GM19397 (cell line): ENCODE measurements around the gene SLC35A5.

Experiments used
- ATAC-seq: cut with Tn5 transposase; IDR thresholded peaks from one replicate; pipeline ENCODE4 v1.9.1; 2021; ENCODE audit warnings: mild to moderate bottlenecking, moderate library complexity; ENCODE audit not compliant: unreplicated experiment

SLC35A5 gene

DNA sequence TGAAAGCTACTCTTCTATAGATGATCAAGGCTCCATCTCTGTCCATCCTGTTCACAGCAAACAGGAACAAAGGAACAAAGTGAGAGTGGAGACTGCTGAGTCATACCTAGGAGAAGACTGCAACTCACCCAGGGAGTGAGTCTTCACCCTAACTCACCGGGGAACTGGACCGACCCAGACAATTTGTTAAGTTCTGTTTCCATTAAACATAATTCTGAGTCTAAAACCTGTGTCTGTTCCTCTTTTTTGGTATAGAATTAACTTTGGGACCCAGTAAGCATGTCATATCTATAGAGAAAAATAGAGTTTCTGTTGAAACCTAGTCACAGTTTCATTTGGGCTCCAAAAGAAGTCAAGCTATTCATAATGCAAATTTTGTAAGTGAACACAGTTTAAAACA is 57.5 kb downstream of the SLC35A5 start:
- peak; percentile 64 for ATAC-seq

DNA sequence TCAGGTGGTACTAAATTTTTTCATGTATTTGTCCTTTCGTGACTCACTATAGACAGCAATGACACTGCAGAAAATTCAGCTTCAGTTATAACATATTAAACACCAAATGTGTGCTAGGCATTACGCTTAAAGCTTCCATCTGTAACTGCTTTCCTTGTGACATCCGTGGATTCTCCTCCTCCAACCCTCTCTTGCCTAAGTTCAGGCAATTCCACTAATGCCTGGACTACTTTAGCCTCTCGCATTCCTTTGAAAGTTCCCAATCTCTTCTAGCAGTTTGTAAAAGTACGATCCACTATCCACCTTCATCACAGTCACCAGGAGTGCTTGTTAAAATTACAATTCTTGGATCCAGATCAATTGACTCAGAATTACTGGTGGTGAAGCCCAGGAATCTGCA is 61.4 kb downstream of the SLC35A5 start:
- ATAC-seq, result no peak

DNA sequence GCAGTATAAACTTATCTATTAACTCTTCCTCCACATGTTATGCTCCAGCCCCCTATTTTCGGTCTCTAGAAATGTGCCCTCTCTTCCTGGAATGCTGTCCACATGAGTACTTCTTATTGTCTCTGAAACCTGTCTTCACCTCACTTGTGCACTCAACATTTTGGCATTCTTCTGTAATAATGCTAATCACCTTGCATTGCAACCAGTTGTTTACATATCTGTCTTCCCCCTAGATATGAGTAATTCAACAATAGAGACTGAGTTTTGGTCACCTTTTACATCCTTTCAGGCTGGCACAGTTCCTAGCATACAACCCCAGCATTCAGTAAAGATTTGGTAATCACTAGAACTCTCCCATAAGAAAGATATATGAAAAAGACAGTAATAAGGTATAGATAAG is 61.9 kb downstream of the SLC35A5 start:
- ATAC-seq, result no peak

DNA sequence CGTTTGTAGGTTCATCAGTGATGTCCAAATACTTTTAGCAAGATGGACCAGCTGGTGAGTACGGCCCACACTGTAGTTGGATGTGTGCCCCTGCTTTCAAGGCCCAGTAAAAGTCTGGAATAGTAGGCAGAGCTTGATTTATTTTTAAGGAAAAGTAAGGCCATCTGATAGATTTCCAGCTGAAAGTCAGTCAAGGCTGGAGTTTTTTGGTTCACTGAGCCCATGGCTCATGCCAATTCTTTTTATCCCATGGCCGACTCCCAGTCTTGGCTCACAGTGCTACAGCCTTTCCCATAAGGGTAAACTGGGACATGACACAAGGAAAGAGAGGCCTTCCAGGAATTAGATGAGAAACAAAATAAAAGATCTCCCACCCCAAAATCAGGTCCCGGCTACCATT is 65.6 kb downstream of the SLC35A5 start:
- no peak for ATAC-seq

DNA sequence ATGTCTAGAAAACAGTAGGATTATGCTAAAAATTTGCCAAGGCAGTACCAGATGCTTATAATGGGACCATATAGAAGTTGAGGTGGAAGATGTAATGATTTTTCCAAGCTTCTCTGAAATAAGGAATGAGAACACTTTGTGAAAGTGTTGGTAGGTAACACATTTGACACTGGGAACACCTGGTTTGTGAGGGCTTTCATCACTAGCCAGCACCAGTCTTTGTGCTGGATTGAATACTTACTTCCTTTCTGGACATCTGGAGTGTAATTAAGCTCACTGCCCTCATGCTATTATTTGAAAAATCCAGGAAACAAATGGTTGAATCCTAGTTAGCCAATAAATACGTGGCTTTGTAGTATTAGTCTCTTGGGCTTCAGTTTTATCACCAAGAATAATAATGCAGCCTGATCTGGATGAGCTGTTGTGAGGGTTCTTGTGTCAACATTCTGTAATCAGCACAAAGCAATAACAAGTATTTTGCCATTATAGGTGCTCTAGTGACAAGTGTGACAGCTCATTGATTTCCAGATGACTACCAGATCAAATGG is 66.1 kb downstream of the SLC35A5 start:
- ATAC-seq, result no peak

DNA sequence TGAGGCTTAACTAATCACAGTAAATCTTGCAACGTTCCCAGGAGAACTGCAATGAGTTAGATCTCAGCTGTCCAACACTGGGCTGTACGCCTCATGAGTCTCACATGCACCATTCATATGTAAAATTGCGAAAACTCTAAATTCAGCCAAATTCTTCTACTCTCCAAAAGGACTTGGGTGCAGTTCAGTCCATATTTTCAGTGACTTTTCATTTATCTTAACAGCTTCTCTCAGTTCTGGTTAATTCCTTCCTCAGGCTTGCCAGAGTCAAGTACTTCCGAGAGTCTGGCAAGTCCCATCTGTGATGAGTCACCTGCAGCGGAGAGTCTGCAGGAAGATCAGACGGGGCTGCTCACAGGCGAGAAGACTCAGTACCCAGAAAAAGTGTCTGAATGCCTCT is 67.6 kb downstream of the SLC35A5 start:
- ATAC-seq, result no peak

DNA sequence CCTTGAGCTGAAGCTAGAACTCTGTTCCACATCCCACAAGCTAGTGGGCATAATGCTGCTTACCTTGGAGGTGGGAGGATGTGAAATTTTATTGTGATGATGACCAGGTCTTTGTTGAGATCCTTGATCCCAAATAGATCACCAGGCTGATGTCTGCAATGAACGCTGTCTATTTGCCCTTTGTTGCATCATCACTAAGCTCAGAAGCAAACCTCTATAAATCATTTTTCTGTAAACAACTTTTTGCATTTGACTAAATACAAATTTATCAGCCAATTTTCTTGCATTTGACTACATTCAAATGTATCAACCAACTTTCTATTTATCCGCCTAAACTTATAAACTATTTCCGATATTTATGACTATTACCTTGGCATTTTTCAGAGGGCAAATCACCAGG is 69.4 kb downstream of the SLC35A5 start:
- ATAC-seq, result no peak

DNA sequence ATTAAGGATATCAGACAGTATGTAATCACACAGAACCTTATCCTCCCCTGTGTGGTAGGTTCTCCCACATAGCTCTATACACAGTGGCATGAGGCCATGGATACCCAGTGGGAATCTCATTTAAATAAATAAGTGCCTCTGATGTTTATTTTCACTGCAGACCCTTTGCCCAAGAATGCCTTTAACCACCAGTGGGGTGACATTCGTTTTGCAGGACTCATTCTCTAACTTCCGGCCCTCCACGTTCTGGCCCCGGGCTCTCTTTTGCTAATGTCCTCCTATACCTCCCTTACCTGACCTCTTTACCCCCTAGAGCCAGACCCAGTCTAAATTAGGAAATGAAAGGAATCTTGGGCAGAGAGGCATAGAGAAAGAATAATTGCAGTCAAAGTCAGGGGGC is 70.8 kb downstream of the SLC35A5 start:
- ATAC-seq, result no peak

DNA sequence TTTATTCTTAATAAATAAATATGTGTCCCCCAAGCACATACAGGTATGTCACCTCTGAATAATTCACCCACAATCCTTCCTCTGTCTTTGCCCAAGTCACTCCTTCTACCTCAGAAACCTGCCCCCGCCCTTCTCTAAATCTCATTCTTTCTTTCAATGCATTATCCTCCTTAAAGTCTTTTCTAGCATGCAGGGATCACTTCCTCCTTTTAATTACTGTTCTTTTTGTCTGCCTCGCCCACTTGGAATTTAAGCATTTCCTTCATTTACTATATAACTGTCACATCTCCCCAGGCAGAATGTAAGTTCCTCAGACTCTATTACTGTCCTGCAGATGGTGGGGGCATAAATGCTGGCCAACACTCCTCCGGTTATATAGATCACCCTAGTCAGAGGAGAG is 71.3 kb downstream of the SLC35A5 start:
- ATAC-seq, result no peak

DNA sequence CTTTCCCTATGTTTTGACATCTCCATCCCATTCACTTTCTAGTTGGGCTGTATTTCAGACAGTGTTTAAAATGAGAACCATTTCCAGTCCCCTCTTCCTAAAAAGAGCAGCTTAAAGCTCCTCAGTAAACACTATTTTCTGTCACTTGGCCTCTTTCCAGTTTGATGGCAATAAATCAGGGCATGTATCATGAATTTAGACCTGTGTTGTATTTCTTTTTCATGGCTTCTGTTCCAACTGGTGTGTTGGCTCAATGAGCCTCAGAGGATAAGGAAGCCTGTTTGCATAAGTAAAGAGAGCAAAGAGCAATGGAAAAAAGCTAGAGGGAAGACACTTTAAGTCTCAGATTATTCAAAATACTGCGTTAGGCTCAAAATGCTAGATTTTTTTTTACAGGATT is 71.9 kb downstream of the SLC35A5 start:
- no peak for ATAC-seq

DNA sequence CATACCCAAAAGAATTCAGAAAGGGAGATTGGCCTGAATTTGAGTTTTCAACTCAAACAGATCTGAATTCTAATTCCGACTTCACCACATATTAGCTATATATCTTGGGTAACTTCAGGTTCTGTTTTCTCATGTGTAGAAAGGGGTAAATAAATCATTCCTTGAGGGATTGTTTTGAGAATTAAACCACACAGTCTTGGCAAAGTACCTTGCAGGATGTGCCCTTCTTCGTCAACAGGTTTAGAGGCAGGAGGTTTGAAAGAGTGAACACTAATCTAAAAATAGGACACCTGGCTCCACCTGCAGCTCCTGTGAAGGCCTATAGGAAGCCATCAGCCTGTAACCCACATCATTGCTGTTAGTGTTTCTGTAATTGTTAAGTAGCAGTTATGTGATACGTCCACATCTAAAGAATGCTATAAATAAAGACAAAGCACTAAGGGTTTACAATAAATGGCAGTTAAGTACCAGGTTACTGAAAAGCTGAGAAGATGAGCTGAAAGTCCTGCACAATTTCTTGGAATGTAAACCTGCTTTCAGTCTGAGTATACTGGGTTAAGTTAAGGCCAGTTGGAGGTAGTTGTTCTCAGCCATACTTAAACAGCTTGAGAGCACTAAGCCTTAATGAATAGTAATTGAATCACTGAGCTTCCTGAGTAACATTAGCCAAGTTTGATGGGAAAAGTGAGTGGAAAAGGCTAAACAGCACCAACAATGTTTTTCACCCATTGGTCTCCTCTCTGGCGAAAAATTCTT is 73.1 kb downstream of the SLC35A5 start:
- no peak for ATAC-seq
